AG08396 (cell line): ENCODE measurements around the gene DPT.

ENCODE experiments used
- DNase-seq: peaks from one replicate; pipeline ENCODE4 v3.0.0; 2012; ENCODE audit warnings: low spot score, mixed read lengths

The DPT gene

GRCh38 chr1:168656485-168656884, 72.5 kb downstream of the DPT start:
- DNase-seq, result no peak

DNA sequence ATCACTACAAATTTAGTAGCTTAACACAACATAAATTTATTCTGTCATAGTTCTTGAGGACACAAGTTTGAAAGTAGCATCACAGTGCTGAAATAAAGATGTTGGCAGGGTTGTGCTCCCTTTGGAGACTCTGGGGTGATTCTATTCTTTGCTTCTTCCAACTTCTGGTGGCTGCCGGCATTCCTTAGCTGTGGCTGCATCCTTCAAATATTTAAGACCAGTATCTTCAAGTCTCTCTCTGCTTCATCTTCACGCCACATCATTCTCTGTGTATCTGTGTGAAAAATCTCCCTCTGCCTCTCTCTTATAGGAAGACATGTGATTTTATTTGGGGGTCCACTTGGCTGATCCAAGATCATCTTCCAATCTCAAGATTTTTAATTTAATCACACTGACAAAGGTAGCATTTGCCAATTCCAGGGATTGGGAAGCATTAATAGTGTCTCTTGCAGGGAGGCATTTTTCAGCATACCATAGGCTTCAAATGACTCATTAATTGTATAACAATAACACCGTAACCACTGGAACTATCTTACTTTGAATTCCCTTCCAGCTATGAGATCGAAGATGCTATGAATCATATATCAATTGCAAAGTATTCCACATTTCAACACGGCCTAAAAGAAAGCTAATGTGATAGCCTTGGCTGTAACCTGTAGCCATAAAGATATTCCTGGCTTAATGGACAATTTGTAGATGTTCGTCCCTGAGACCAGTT, 74.6 kb downstream of the DPT start:
- DNase-seq, result no peak

DNA sequence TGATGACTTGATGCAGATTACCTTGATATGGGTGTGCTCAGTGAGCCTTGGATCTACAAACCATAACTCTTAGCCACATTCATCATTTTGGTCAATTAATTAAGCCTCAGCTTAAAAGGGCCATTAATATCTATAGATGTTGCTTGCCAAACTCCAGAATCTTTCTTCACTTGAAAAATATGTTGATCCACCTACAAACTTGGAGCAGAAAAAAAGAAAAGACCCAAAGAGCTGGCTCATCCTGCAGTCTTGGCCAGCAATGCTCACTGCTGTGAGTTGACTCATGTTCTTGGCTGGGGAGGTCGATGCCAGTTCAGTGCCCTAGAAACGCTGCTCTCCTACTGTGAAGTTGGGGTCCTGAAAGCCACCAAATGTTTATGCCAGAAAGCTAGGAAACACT, 75.4 kb downstream of the DPT start:
- peak; percentile 9 for DNase-seq

DNA sequence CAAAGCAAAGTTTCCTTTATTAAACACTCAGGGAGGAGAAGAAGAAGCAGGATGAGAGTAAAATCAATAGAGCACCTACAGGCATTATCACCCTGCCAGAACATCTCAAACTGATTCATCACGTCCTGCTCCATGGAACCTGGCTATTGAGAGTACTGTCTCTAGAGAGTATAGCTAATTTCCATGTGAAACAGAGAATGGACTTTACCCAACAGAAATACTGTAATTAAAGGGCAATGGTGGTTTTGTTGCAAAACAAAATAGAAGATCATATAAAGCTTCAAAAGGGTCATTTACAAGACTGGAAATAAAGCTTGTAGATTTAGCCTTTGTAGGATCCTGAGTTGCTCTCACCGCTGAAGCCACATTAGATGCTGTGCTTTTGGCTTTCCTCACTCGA, 83.3 kb downstream of the DPT start:
- no peak for DNase-seq
